KBM-7 (cell line): ENCODE data around the gene XXYLT1.

Experiments used
- DNase-seq: peaks from one replicate; pipeline ENCODE4 v3.0.0-alpha.2; 2015
- in situ Hi-C: fragments of 300-500 bp; cut with MboI; formaldehyde crosslinking; loops from 2 replicates; pipeline ENCODE4 v1.14.3; 2020; ENCODE audit warnings: low sequenced_read_pairs, low pct_unique_long_range_greater_than_20kb, mixed read lengths

Gene XXYLT1

GRCh38 chr3:195254454-195255175 is 16.3 kb downstream of the XXYLT1 start:
- in situ Hi-C loops: loop anchor here (10.0 kb wide), 1 partner anchor 570 kb away; the partner anchor contains the start of gene FAM43A
- no peak for DNase-seq

DNA sequence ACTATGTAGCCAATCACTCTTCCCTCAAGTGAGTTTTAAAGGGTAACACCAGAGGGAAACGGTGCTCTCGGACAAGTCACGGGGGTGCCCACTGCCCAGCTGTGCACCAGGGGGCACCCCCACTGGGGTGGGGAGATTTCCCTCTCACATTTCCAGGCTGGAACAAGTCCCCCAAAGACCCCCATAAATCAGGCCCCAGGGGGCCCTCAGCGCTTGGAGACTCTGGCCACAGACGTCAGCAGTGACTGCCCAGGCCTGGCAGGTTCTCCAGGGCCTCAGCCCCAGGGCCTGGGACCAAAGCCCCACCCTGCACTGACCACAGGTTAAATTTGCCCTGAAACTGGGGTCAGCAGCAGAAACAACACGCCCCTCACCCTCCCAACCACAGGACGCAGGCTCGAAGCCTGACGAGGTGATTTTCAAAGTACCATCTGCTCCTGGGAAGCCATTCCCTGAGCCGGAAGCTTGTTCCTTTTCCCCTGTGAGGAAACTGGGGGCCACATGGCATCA is 17.0 kb downstream of the XXYLT1 start:
- DNase-seq: no peak
- in situ Hi-C loops: loop anchor here (10.0 kb wide), 1 partner anchor 569 kb away; the partner anchor contains the start of gene FAM43A

- in situ Hi-C loops: loop anchor here (10.0 kb wide), 1 partner anchor 567 kb away; the partner anchor contains the start of gene FAM43A
- no peak for DNase-seq
These were observed 19.5 kb downstream of the XXYLT1 start for GRCh38 chr3:195251336-195252065.

- DNase-seq: no peak
- in situ Hi-C loops: loop anchor here (10.0 kb wide), 1 partner anchor 566 kb away; the partner anchor contains the start of gene FAM43A
These were observed 20.3 kb downstream of the XXYLT1 start for GRCh38 chr3:195250473-195251251.

DNA sequence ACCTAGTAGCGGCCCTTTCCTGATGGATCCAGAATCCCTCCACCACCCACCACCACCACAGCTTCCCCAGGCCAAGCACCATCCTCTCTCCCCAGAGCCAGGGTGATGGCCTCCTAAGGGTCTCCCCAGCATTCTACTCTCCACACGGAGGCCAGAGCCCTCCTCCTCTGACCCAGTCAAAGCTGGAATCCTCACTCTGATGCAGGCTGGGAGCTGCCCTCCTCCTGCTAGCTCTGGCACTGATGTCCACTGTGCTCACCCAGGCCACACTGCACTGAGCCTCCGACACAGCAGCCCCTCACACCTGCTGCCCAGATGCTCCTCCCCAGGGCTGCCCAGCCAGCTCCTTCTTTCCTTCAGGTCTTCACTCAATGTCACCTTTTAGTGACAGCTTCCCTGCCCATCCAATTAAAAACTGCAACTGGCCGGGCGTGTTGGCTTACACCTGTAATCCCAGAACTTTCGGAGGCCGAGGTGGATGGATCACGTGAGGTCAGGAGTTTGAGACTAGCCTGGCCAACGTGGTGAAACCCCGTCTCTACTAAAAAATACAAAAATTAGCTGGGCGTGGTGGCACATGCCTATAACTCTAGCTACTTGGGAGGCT is 21.0 kb downstream of the XXYLT1 start:
- no peak for DNase-seq
- in situ Hi-C loops: loop anchor here (10.0 kb wide), 1 partner anchor 565 kb away; the partner anchor contains the start of gene FAM43A

DNA sequence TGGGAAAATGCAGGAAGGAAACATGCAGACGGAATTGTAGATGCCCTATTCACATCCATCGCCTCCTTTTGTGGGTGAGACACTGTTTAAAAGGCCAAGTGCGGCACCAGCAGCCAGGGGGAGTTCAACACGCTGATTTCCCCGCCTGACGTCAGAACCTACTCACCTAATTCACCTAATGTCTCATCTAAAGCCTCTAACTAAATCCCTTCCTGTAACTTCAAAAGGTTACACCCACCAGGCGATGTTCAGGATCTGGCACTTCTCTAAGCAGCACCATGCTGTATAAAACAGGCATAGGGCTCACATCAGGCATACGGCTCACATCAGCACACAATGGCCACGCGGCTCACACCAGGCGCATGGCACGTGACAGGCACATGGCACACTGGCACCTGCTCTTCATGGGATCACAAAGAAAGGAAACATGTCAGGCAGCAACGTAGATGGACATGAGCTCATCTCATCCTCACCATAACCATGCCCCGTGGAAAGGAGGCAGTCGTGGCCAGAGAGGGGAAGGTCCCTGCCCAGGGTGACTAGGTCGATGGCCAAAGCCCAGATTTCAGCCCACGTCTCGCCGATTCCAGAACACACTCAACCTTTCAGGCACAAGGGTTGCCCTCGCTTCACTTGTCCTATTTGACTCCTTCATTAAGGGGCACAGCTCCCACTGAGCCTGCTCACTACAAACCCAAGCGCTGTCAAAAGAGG is 21.7 kb downstream of the XXYLT1 start:
- in situ Hi-C loops: no loop called here

GRCh38 chr3:195248281-195248680 is 22.7 kb downstream of the XXYLT1 start:
- no peak for DNase-seq
- in situ Hi-C loops: no loop called here

More for the DNA sequence above, 21.7 kb downstream of the XXYLT1 start:
- no peak for DNase-seq

GRCh38 chr3:195247863-195248189 is 23.1 kb downstream of the XXYLT1 start:
- peak; percentile 25 for DNase-seq
- in situ Hi-C loops: no loop called here

GRCh38 chr3:195247086-195247862 is 23.7 kb downstream of the XXYLT1 start:
- DNase-seq: no peak
- in situ Hi-C loops: no loop called here

DNA sequence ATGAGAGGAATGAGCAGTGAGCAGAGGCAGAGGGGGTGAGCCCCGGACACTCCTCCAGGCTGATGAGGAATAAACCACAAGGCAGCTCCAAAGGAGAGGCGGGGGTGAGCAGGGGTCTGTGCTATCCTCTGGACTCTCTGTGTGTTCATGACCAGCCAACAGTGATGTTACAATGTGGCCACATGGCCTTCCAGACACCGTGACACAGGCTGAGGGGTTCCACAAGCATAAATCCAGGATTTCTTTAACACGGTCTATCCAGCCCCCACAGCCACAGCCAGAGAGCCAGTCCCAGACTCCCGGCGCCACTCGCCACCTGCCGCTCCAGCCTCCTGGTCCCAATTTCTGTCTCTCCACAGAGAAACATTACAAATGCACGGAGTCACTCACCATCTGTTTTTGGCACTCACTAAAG is 24.4 kb downstream of the XXYLT1 start:
- in situ Hi-C loops: no loop called here
- no peak for DNase-seq

DNA sequence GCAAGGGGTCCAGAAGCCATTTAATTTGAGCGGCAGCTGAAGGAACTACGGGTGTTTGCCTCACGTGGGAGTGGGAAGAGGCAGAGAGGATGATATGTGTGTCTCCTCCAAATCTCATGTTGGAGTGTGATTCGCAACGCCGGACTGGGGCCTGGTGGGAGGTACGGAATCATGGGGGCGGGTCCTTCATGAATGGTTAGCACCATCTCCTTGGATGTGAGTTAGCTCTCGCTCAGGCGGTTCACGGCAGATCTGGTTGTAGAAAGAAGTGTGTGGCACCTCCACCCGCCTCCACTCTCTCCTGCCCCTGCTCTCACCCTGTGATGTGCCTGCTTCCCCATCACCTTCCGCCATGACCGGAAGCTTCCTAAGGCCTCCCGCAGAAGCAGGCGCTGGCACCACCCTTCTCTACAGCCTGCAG is 25.4 kb downstream of the XXYLT1 start:
- in situ Hi-C loops: no loop called here
- no peak for DNase-seq

GRCh38 chr3:195241592-195242355 is 29.2 kb downstream of the XXYLT1 start:
- no peak for DNase-seq
- in situ Hi-C loops: no loop called here

DNA sequence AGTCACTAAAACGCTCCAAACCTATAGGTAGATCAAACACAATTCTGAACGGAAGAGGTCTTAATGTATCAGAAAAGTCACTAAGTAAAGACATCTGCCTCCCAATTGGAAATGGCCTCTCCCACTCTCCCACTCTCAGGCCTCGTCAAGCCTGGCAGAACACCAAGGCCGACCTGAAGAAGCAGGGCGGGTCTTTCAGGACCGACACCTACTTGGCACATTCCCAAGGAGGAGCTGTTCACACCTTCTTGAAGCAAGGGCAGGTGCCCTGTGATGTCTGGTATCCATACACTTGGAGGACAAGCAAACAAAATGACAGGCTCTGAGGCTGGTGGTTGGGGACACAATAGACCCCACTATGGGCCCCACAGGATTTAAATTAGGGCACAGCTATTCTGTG is 30.0 kb downstream of the XXYLT1 start:
- DNase-seq: no peak
- in situ Hi-C loops: no loop called here

DNA sequence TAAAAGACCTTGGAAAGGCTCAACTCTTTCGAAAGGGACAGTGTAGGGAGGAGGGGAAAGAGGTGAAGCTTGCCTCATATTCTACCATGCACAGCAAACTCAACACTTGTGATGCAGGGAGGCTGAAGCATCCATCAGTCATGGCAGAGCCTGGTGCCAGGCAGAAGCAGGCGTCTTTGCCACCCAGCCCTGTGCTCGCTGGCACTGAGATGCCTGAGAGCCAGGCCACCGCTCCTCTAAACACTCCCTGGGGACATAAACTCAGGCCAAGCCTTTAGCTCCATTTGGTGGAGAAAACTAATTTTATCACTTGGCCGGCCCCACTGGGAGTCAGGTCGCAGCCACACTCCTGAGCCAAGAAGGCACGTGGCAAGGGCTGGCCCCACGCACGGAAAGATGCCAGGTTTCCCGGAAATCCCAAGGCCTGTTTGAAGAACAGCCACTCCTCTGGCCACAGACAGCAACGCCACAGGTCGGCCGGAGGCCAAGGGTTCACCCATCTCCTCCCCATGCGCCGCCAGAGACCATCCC is 30.7 kb downstream of the XXYLT1 start:
- DNase-seq: no peak
- in situ Hi-C loops: no loop called here

DNA sequence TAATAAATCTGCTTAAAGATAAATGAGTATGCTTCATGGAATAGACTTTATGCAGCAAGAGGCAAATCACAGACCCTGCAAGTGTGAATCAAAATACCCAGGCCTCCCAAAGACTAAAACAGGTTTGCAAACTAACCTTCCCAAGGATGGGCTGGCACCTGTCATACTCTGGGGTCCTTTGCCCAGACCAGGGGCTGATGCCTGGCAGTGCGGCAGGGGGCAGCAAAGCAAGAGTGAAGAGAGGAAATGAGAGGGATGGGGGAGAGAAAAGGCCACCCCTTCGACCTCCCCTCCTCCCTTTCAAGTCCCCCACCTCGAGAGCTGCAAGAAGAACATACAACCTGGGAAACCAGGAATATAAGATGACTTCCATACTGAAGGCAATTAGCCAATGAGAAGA is 31.8 kb downstream of the XXYLT1 start:
- DNase-seq: no peak
- in situ Hi-C loops: no loop called here

- in situ Hi-C loops: no loop called here
- DNase-seq: no peak
These were observed 32.3 kb downstream of the XXYLT1 start for GRCh38 chr3:195238586-195239118.
